Panc1 (cell line): ENCODE results near the gene PDE8B.

Experiments used
- CTCF ChIP-seq: fragments of 450-650 bp; IDR thresholded peaks from 2 replicates; pipeline ENCODE4 v1.5.1; 2017; ENCODE audit warnings: mild to moderate bottlenecking
- POLR2AphosphoS5 ChIP-seq: IDR thresholded peaks from 2 replicates; pipeline ENCODE4 v1.6.1; 2012; ENCODE audit warnings: mild to moderate bottlenecking, low read depth, low read length, moderate library complexity
- REST ChIP-seq, 2 experiments: IDR thresholded peaks; 2 replicates each; pipeline ENCODE4 v1.6.1; 2011 to 2012; ENCODE audit warnings: low read depth in 2 of 2, control low read depth in 1 of 2, low read length in 1 of 2, mild to moderate bottlenecking in 1 of 2, moderate library complexity in 1 of 2; ENCODE audit not compliant: insufficient read depth in 1 of 2
- TCF7L2 ChIP-seq: IDR thresholded peaks from 2 replicates; pipeline ENCODE4 v1.6.1; 2011; ENCODE audit warnings: mild to moderate bottlenecking, low read depth, low read length, inconsistent platforms

- no peak for TF ChIP-seq CTCF
- no peak for TF ChIP-seq REST (IDR thresholded peaks at IDR 0.05; ENCODE audit: insufficient read depth in 1 of 2, low read depth in 2 of 2, low read length in 1 of 2)
- TF ChIP-seq TCF7L2 = no peak
- TF ChIP-seq POLR2AphosphoS5 = no peak
These were observed 8.3 kb upstream of the PDE8B start for GRCh38 chr5:77202145-77202544.
